Endodermal cell (in vitro differentiated cells): ENCODE results near the gene SRSF5. TPM values are rescaled to one million over a fixed set of nuclear protein-coding genes. Genes with fewer than 3 reads are reported as not detected.

ENCODE experiments used
- DNase-seq: peaks from one replicate; pipeline ENCODE4 v3.0.0-alpha.2; 2017
- H3K27ac ChIP-seq: 2 replicates; pipeline ENCODE4 v1.5.1; 2013; ENCODE audit warnings: mild to moderate bottlenecking, low read depth, low read length, moderate library complexity
- H3K27me3 ChIP-seq: 2 replicates; pipeline ENCODE4 v1.6.1; 2013; ENCODE audit warnings: mild to moderate bottlenecking, low read length, moderate library complexity; ENCODE audit not compliant: insufficient read depth, control insufficient read depth, poor library complexity, severe bottlenecking
- H3K36me3 ChIP-seq: 2 replicates; pipeline ENCODE4 v1.7.0; 2013; ENCODE audit warnings: mild to moderate bottlenecking, low read length, moderate library complexity; ENCODE audit not compliant: control insufficient read depth, insufficient read depth
- H3K4me1 ChIP-seq: one replicate; pipeline ENCODE4 v1.7.0; 2013; ENCODE audit warnings: low read length; ENCODE audit not compliant: control insufficient read depth, insufficient read depth
- H3K4me3 ChIP-seq: 2 replicates; pipeline ENCODE4 v1.5.1; 2013; ENCODE audit warnings: mild to moderate bottlenecking, low read length, moderate library complexity
- H3K9ac ChIP-seq: 2 replicates; pipeline ENCODE4 v1.6.1; 2013; ENCODE audit warnings: mild to moderate bottlenecking, low read length, moderate library complexity; ENCODE audit not compliant: poor library complexity, severe bottlenecking; ENCODE audit errors: extremely low read depth
- H3K9me3 ChIP-seq: 2 replicates; pipeline ENCODE4 v1.6.1; 2013; ENCODE audit warnings: mild to moderate bottlenecking, low read length, moderate library complexity; ENCODE audit not compliant: control insufficient read depth
- H3K27ac Mint-ChIP-seq: 2 replicates; pipeline ENCODE4 v1.8.0; 2020; ENCODE audit warnings: mixed read lengths
- H3K27me3 Mint-ChIP-seq: 2 replicates; pipeline ENCODE4 v1.8.0; 2021; ENCODE audit warnings: mild to moderate bottlenecking, mixed read lengths; ENCODE audit not compliant: insufficient read depth
- H3K36me3 Mint-ChIP-seq: 2 replicates; pipeline ENCODE4 v1.8.0; 2020; ENCODE audit warnings: low read depth, mixed read lengths
- H3K4me1 Mint-ChIP-seq: 2 replicates; pipeline ENCODE4 v1.8.0; 2020; ENCODE audit warnings: mixed read lengths
- H3K4me3 Mint-ChIP-seq: 2 replicates; pipeline ENCODE4 v1.8.0; 2020; ENCODE audit warnings: mild to moderate bottlenecking, moderate library complexity, mixed read lengths
- H3K9me3 Mint-ChIP-seq: 2 replicates; pipeline ENCODE4 v1.8.0; 2020; ENCODE audit warnings: mild to moderate bottlenecking, mixed read lengths
- WGBS, 2 experiments: methylation state at CpG; one replicate each; pipeline versions ENCODE4 v1.1.5 to v1.1.7; 2013; ENCODE audit warnings: missing lambda C conversion rate in 2 of 2, mixed read lengths in 1 of 2; ENCODE audit not compliant: insufficient coverage in 1 of 2, insufficient read length in 1 of 2; 5-methylcytosine and 5-hydroxymethylcytosine counted together
- total RNA-seq, 2 donors: library from RNA; stranded (reverse); fragmentation: NEBNext Ultra II Directional in 1 of 2; extraction: Animal tissue kit (Norgen Biotek cat#: 25700) in 1 of 2; gene quantifications; 2 replicates in 1 of 2; 3 replicates in 1 of 2; pipeline ENCODE4 v1.2.1, GENCODE V29; 2021
- TF ChIP-seq, protein P1 (sequence below): fragments of 200-600 bp; sonication (generic); conservative IDR thresholded peaks from 2 replicates; pipeline ENCODE4 v1.5.0; 2021; ENCODE audit warnings: antibody characterized with exemption, mild to moderate bottlenecking

The SRSF5 gene
- total RNA-seq, 2 donors from 2014 or later = 285 to 307 TPM

DNA sequence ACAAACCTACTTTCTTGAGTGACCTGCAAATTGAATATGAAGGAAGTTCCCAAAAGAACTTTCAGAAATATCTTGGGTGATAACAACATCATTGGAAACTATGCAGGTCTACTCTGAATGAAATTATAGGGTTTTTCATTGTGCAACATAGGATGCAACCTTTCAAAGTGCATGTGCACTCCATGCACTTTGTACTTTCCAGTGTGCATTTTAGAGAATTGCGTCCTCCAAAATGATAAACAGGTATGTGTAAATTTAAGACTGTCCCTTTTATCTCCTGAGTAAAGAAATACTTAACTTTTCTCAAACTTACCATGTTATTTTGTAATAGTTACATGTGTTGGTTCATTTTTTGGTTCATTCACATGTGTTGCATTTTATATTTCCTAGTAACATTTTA is 13.2 kb downstream of the SRSF5 start:
- Histone ChIP-seq H3K9me3 (no peaks in the 10 kb centered on the region), H3K27ac (no peak overlapping the region), H3K4me3 (no peak overlapping the region), H3K9ac (no peak overlapping the region), H3K4me1 (no peaks in the 10 kb centered on the region), H3K27me3 (no peaks in the 10 kb centered on the region), H3K36me3 (peaks cover 66% of the 10 kb centered on the region)
- Mint-ChIP-seq H3K4me3 (no peak overlapping the region), H3K36me3 (peaks cover 58% of the 10 kb centered on the region), H3K27me3 (no peaks in the 10 kb centered on the region), H3K4me1 (no peaks in the 10 kb centered on the region), H3K27ac (no peak overlapping the region), H3K9me3 (no peaks in the 10 kb centered on the region)
- TF ChIP-seq, protein P1, sequence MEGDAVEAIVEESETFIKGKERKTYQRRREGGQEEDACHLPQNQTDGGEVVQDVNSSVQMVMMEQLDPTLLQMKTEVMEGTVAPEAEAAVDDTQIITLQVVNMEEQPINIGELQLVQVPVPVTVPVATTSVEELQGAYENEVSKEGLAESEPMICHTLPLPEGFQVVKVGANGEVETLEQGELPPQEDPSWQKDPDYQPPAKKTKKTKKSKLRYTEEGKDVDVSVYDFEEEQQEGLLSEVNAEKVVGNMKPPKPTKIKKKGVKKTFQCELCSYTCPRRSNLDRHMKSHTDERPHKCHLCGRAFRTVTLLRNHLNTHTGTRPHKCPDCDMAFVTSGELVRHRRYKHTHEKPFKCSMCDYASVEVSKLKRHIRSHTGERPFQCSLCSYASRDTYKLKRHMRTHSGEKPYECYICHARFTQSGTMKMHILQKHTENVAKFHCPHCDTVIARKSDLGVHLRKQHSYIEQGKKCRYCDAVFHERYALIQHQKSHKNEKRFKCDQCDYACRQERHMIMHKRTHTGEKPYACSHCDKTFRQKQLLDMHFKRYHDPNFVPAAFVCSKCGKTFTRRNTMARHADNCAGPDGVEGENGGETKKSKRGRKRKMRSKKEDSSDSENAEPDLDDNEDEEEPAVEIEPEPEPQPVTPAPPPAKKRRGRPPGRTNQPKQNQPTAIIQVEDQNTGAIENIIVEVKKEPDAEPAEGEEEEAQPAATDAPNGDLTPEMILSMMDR = no peak
- 100% methylated on average over 1 of the region's 1 CpG; no CpG with 5 or more reads in 1 of the 2 experiments for WGBS, 2 experiments
- DNase-seq = no peak

DNA sequence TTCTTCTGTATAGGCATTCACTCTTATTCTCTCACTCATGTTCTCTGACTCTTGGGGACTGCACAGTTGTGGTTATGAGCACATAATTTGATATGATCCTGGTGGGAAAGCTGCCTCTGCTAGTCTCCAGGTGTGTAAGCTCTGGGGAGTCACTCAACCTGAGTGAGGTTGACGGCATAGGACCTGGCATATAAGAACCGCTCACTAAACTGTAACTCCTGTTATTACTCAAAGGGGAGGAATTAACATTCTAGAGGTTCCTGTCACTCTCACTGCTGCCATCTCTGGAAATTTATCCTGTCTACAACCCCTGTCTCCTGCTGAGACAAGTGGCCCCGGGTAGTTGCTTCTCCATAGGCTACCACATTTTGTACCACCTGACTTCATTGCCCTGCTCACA is 14.0 kb downstream of the SRSF5 start:
- no peaks in the 10 kb centered on the region for H3K9me3 Mint-ChIP-seq
- TF ChIP-seq, protein P1 = no peak
- no peak overlapping the region for H3K4me3 Mint-ChIP-seq
- H3K9ac ChIP-seq = no peak overlapping the region
- 92 to 94% methylated on average over 2 to 3 of the region's 3 CpGs for WGBS, 2 experiments
- no peak overlapping the region for H3K27ac ChIP-seq
- H3K4me3 ChIP-seq = no peak overlapping the region
- no peaks in the 10 kb centered on the region for H3K27me3 ChIP-seq
- H3K9me3 ChIP-seq = no peaks in the 10 kb centered on the region
- H3K36me3 ChIP-seq = peaks cover 58% of the 10 kb centered on the region
- H3K27ac Mint-ChIP-seq = no peak overlapping the region
- no peaks in the 10 kb centered on the region for H3K4me1 Mint-ChIP-seq
- H3K4me1 ChIP-seq = no peaks in the 10 kb centered on the region
- H3K36me3 Mint-ChIP-seq = peaks cover 56% of the 10 kb centered on the region
- no peaks in the 10 kb centered on the region for H3K27me3 Mint-ChIP-seq
- no peak for DNase-seq

DNA sequence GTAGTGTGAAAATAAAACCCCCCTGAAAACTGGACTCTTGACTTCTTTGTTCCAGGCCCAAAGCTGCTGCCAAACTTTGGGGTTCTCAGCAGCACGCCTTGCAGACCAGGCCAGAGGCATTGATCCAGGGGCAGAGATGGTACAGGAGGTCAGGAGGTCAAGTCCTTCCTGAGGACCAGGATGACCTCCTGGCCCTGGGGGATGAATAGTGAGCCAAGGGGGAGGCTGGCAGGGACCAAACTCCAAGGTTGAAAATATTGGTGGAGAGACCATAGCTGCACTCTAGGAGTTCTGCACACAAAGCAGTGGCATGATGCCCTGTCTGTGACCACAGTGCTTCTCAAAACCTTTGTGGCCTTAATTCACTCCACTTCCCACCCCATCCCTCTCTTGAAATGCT is 18.0 kb downstream of the SRSF5 start:
- Mint-ChIP-seq H3K27ac (no peak overlapping the region), H3K4me3 (no peak overlapping the region), H3K27me3 (no peaks in the 10 kb centered on the region), H3K4me1 (no peaks in the 10 kb centered on the region), H3K9me3 (no peaks in the 10 kb centered on the region), H3K36me3 (peaks cover 34% of the 10 kb centered on the region)
- 60 to 92% methylated on average over 1 of the region's 1 CpG for WGBS, 2 experiments
- TF ChIP-seq, protein P1 = no peak
- no peaks in the 10 kb centered on the region for H3K4me1 ChIP-seq
- H3K27ac ChIP-seq = no peak overlapping the region
- no peak overlapping the region for H3K4me3 ChIP-seq
- no peak for DNase-seq
- no peaks in the 10 kb centered on the region for H3K27me3 ChIP-seq
- H3K9ac ChIP-seq = no peak overlapping the region
- peaks cover 39% of the 10 kb centered on the region for H3K36me3 ChIP-seq
- H3K9me3 ChIP-seq = no peaks in the 10 kb centered on the region
